GM12873 (cell line): ENCODE data around the gene SLC35E4.

Experiments used
- CTCF ChIP-seq: IDR thresholded peaks from 2 replicates; pipeline ENCODE4 v1.5.1; 2012; ENCODE audit warnings: low read depth, mild to moderate bottlenecking, moderate library complexity, low read length, control low read depth; ENCODE audit not compliant: insufficient read depth; ENCODE audit errors: missing control alignments

SLC35E4 gene

DNA sequence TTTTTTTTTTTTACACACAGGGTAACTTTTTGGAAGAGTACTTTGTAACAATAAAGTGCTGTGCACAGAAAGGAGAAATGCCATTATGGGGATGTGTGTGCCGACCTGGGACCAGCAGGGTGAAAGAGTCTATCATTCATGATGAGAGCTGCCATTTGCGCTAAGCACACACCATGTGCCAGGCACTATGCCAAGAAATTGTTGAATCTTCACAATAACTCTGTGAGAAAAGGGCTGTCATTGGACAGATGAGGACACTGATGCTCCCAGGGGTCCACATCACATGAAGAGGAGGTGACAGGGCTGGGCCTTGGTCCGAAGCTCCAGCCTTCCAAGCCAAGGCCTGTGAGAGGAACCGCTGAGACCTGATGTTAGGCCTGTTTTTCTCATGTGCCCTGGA, 26.5 kb downstream of the SLC35E4 start:
- no peak for TF ChIP-seq CTCF

- TF ChIP-seq CTCF = no peak
These were observed 29.2 kb downstream of the SLC35E4 start for GRCh38 chr22:30664798-30665197.

GRCh38 chr22:30665266-30665665, 29.7 kb downstream of the SLC35E4 start:
- TF ChIP-seq CTCF = no peak

GRCh38 chr22:30665786-30666185, 30.2 kb downstream of the SLC35E4 start:
- TF ChIP-seq CTCF = no peak

DNA sequence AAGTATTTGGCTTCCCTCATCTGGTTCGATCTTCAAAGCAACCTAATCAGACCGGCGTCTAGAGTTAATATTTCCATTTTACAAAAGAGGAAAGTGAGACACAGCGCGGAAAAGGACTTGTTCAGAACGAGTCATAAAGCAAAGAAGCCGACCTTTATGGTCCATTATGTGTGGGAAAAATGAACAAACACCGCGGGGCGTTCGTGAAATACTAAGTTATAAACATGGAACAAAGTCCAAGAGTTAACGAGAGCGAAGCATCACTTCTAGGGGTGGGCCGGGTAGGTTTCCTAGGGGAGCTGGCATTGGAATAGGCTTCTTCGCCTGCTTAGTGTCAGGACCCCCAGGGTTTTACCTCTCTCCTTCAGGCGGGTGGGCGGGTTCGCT, 31.5 kb downstream of the SLC35E4 start:
- no peak for TF ChIP-seq CTCF

- TF ChIP-seq CTCF = peak; percentile 49
These were observed 32.2 kb downstream of the SLC35E4 start, which contains the start of gene DUSP18 for GRCh38 chr22:30667494-30668385. Gene DUSP18, minus strand, starts transcription at chr22:30667875. Its CDS starts 3,872 bp downstream, at chr22:30664003.

- no peak for TF ChIP-seq CTCF
These were observed 32.8 kb downstream of the SLC35E4 start for GRCh38 chr22:30668386-30668710.
